Tibial nerve (tissue), 4 donors: ENCODE data around the gene MAP1LC3B. TPM values are rescaled to one million over a fixed set of nuclear protein-coding genes. Genes with fewer than 3 reads are reported as not detected.

Experiments used
- DNase-seq, 2 donors: peaks; one replicate each; pipeline ENCODE4 v3.0.0-alpha.2; 2019; ENCODE audit warnings: low spot score in 2 of 2
- H3K27ac ChIP-seq, 4 donors: fragments of 200-600 bp; sonication (generic) in 3 of 4; one replicate each; pipeline ENCODE4 v1.5.1; 2017 to 2019; ENCODE audit warnings: mild to moderate bottlenecking in 1 of 4
- H3K27me3 ChIP-seq, 2 donors: fragments of 200-600 bp; sonication (generic) in 1 of 2; one replicate each; pipeline versions ENCODE4 v1.5.1 to v1.6.0; 2017 to 2019
- H3K36me3 ChIP-seq, 3 donors: fragments of 200-600 bp; sonication (generic); one replicate each; pipeline ENCODE4 v1.5.1; 2018 to 2019
- H3K4me1 ChIP-seq, 4 donors: fragments of 200-600 bp; sonication (generic) in 3 of 4; one replicate each; pipeline ENCODE4 v1.5.1; 2017 to 2019
- H3K4me3 ChIP-seq, 4 donors: fragments of 200-600 bp; sonication (generic) in 3 of 4; one replicate each; pipeline ENCODE4 v1.5.1; 2017 to 2019; ENCODE audit warnings: mild to moderate bottlenecking in 1 of 4, moderate library complexity in 1 of 4
- H3K9me3 ChIP-seq, 4 donors: fragments of 200-600 bp; sonication (generic) in 3 of 4; one replicate each; pipeline ENCODE4 v1.5.1; 2017 to 2019
- CTCF ChIP-seq, 5 experiments: fragments of 200-600 bp in 3 of 5; fragments of 450-650 bp in 2 of 5; sonication (generic) in 3 of 5; IDR thresholded peaks; one replicate each; pipeline ENCODE4 v1.5.1; 2016 to 2019; ENCODE audit warnings: antibody characterized with exemption in 5 of 5, mild to moderate bottlenecking in 3 of 5, moderate library complexity in 2 of 5
- EP300 ChIP-seq, 2 donors: sonication (generic); formaldehyde crosslinking; IDR thresholded peaks; one replicate each; pipeline ENCODE4 v1.6.1; 2017; ENCODE audit warnings: antibody characterized with exemption in 2 of 2, mild to moderate bottlenecking in 1 of 2
- POLR2A ChIP-seq, 2 donors: fragments of 450-650 bp; IDR thresholded peaks; one replicate each; pipeline ENCODE4 v1.6.1; 2017; ENCODE audit warnings: antibody characterized with exemption in 2 of 2, mild to moderate bottlenecking in 2 of 2, moderate library complexity in 2 of 2
- WGBS, 2 donors: methylation state at CpG; one replicate each; pipeline ENCODE4 v1.1.5; 2018; 5-methylcytosine and 5-hydroxymethylcytosine counted together
- total RNA-seq, 4 donors: library from RNA; depleted of rRNA; stranded (reverse); fragments of >200 nt; gene quantifications; one replicate each; pipeline ENCODE4 v1.1.0, GENCODE V29; 2016

Gene MAP1LC3B
- total RNA-seq, 4 donors from 2014 or later, result 60.9 to 78.1 (median 68.2) TPM

GRCh38 chr16:87439926-87440325 lies 47.8 kb downstream of the MAP1LC3B start:
- H3K9me3 ChIP-seq, result peaks cover 0 to 6% (median 0%) of the 10 kb centered on the region in 4 donors
- no peak for TF ChIP-seq CTCF (IDR thresholded peaks at IDR 0.05)
- no peak for TF ChIP-seq POLR2A (IDR thresholded peaks at IDR 0.05)
- TF ChIP-seq EP300 (IDR thresholded peaks at IDR 0.05), result no peak
- peaks cover 0 to 17% (median 2%) of the 10 kb centered on the region in 3 donors for H3K36me3 ChIP-seq
- WGBS, 2 donors, result 96 to 99% methylated on average over 10 of the region's 10 CpGs
- H3K27ac ChIP-seq, result no peak overlapping the region
- peaks cover 0 to 21% (median 8%) of the 10 kb centered on the region in 4 donors for H3K4me1 ChIP-seq
- H3K27me3 ChIP-seq, result no peaks in the 10 kb centered on the region
- no peak for DNase-seq
- no peak overlapping the region for H3K4me3 ChIP-seq

GRCh38 chr16:87441886-87442580 lies 49.9 kb downstream of the MAP1LC3B start:
- H3K9me3 ChIP-seq, result peaks cover 0 to 6% (median 0%) of the 10 kb centered on the region in 4 donors
- no peak for DNase-seq
- no peaks in the 10 kb centered on the region for H3K27me3 ChIP-seq
- no peak overlapping the region for H3K4me3 ChIP-seq
- 92 to 95% methylated on average over 12 of the region's 12 CpGs for WGBS, 2 donors
- no peak for TF ChIP-seq POLR2A (IDR thresholded peaks at IDR 0.05)
- no peak for TF ChIP-seq CTCF (IDR thresholded peaks at IDR 0.05)
- TF ChIP-seq EP300 (IDR thresholded peaks at IDR 0.05), result no peak
- H3K4me1 ChIP-seq, result peaks cover 0 to under 1% (median 0%) of the 10 kb centered on the region in 4 donors
- H3K36me3 ChIP-seq, result peaks cover 0 to 35% (median 2%) of the 10 kb centered on the region in 3 donors
- no peak overlapping the region for H3K27ac ChIP-seq

DNA sequence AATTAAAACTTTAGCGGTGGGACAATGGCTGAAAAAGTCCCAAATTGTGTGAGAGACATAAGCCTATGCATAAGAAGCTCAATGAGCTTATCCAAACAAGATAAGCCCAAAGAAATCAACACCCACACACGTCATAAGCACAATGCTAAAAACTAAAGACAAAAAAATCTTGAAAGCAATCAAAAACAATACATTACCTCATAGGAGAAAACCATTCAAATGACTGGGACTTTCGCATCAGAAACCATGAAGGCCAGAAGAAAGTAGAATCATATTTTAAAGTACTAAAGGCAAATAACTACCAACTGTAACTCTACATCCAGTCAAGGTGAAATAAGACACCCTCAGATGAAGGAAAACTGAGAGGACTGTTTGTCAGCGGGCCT lies 50.4 kb downstream of the MAP1LC3B start:
- peaks cover 0 to 41% (median 2%) of the 10 kb centered on the region in 3 donors for H3K36me3 ChIP-seq
- no peak overlapping the region for H3K4me3 ChIP-seq
- no peaks in the 10 kb centered on the region for H3K27me3 ChIP-seq
- DNase-seq, result no peak
- H3K27ac ChIP-seq, result no peak overlapping the region
- TF ChIP-seq POLR2A (IDR thresholded peaks at IDR 0.05) (no peak), CTCF (IDR thresholded peaks at IDR 0.05) (no peak), EP300 (IDR thresholded peaks at IDR 0.05) (no peak)
- WGBS, 2 donors, result 87 to 89% methylated on average over 4 of the region's 4 CpGs
- no peaks in the 10 kb centered on the region for H3K4me1 ChIP-seq
- peaks cover 0 to 6% (median 0%) of the 10 kb centered on the region in 4 donors for H3K9me3 ChIP-seq

DNA sequence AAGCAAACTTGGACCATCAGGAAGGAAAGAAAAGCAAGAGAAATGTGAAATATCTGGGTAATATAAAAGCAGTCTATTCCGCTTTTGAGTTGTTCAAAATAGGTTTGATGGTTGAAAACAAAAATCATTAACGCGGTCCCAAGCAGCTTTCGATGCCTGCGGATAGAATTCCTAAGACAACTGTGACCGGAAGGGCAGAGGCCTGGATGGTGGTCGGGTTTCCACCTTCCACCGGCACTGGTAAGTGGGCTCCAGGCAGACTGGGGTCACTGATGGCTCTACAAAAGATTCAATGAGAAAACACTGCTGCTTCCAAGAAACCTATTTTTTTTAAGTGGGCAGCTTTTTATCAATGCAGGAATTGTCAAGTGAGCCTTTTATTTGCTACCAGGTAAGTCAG lies 50.9 kb downstream of the MAP1LC3B start:
- H3K4me1 ChIP-seq, result no peaks in the 10 kb centered on the region
- no peak overlapping the region for H3K27ac ChIP-seq
- no peak overlapping the region for H3K4me3 ChIP-seq
- DNase-seq, result no peak
- H3K27me3 ChIP-seq, result no peaks in the 10 kb centered on the region
- TF ChIP-seq EP300 (IDR thresholded peaks at IDR 0.05) (no peak), POLR2A (IDR thresholded peaks at IDR 0.05) (no peak), CTCF (IDR thresholded peaks at IDR 0.05) (no peak)
- WGBS, 2 donors, result 92 to 96% methylated on average over 8 of the region's 8 CpGs
- peaks cover 0 to 6% (median 0%) of the 10 kb centered on the region in 4 donors for H3K9me3 ChIP-seq
- peaks cover 0 to 45% (median 2%) of the 10 kb centered on the region in 3 donors for H3K36me3 ChIP-seq

GRCh38 chr16:87443964-87444363 lies 51.8 kb downstream of the MAP1LC3B start:
- no peak for TF ChIP-seq CTCF (IDR thresholded peaks at IDR 0.05)
- no peak for TF ChIP-seq POLR2A (IDR thresholded peaks at IDR 0.05)
- no peak for TF ChIP-seq EP300 (IDR thresholded peaks at IDR 0.05)
- no peak overlapping the region for H3K4me3 ChIP-seq
- no peaks in the 10 kb centered on the region for H3K4me1 ChIP-seq
- WGBS, 2 donors, result 98 to 99% methylated on average over 3 of the region's 3 CpGs
- H3K27ac ChIP-seq, result no peak overlapping the region
- DNase-seq, result no peak
- H3K27me3 ChIP-seq, result no peaks in the 10 kb centered on the region
- H3K9me3 ChIP-seq, result peaks cover 0 to 6% (median 0%) of the 10 kb centered on the region in 4 donors
- peaks cover 0 to 55% (median 2%) of the 10 kb centered on the region in 3 donors for H3K36me3 ChIP-seq
